H9 (cell line): ENCODE data around the gene PTPN11. TPM values are rescaled to one million over a fixed set of nuclear protein-coding genes. Genes with fewer than 3 reads are reported as not detected.

Experiments
- DNase-seq: peaks from one replicate; pipeline ENCODE4 v3.0.0-alpha.2; 2017
- H2AFZ ChIP-seq: one replicate; pipeline ENCODE4 v1.6.1; 2013; ENCODE audit warnings: mild to moderate bottlenecking, low read length, control low read depth, moderate library complexity
- H2AK5ac ChIP-seq: 2 replicates; pipeline ENCODE4 v1.6.1; 2013; ENCODE audit warnings: low read length, control low read depth, mixed read lengths; ENCODE audit not compliant: insufficient read length
- H2BK120ac ChIP-seq: one replicate; pipeline ENCODE4 v1.6.1; 2013; ENCODE audit warnings: low read depth, mild to moderate bottlenecking, low read length, control low read depth, inconsistent platforms; ENCODE audit not compliant: poor library complexity, severe bottlenecking
- H2BK12ac ChIP-seq: 2 replicates; pipeline ENCODE4 v1.6.1; 2013; ENCODE audit warnings: low read length, control low read depth, mixed read lengths, low read depth; ENCODE audit not compliant: insufficient read length
- H2BK15ac ChIP-seq: 2 replicates; pipeline ENCODE4 v1.6.1; 2013; ENCODE audit warnings: low read depth, low read length, control low read depth
- H2BK20ac ChIP-seq: one replicate; pipeline ENCODE4 v1.6.1; 2013; ENCODE audit warnings: low read depth, mild to moderate bottlenecking, low read length, control low read depth, inconsistent platforms; ENCODE audit not compliant: poor library complexity, severe bottlenecking
- H2BK5ac ChIP-seq: 2 replicates; pipeline ENCODE4 v1.6.1; 2013; ENCODE audit warnings: low read length, control low read depth, mixed read lengths; ENCODE audit not compliant: insufficient read length
- H3K14ac ChIP-seq: 2 replicates; pipeline ENCODE4 v1.6.1; 2013; ENCODE audit warnings: low read length, control low read depth; ENCODE audit not compliant: insufficient read depth
- H3K18ac ChIP-seq: 2 replicates; pipeline ENCODE4 v1.6.1; 2013; ENCODE audit warnings: low read depth, mild to moderate bottlenecking, mixed read lengths, low read length, control low read depth; ENCODE audit not compliant: insufficient read length
- H3K23ac ChIP-seq: 2 replicates; pipeline ENCODE4 v1.6.1; 2013; ENCODE audit warnings: low read length, control low read depth, mixed read lengths, low read depth; ENCODE audit not compliant: insufficient read length
- H3K23me2 ChIP-seq: 2 replicates; pipeline ENCODE4 v1.6.1; 2013; ENCODE audit warnings: low read depth, mild to moderate bottlenecking, mixed read lengths, low read length, control low read depth; ENCODE audit not compliant: insufficient read length, poor library complexity, severe bottlenecking
- H3K27ac ChIP-seq: 2 replicates; pipeline ENCODE4 v1.5.1; 2013; ENCODE audit warnings: low read length, control low read depth, mixed read lengths, low read depth; ENCODE audit not compliant: insufficient read length
- H3K27me3 ChIP-seq: 2 replicates; pipeline ENCODE4 v1.6.1; 2013; ENCODE audit warnings: low read length, control low read depth, inconsistent platforms; ENCODE audit not compliant: insufficient read depth
- H3K4ac ChIP-seq: 2 replicates; pipeline ENCODE4 v1.6.1; 2013; ENCODE audit warnings: low read depth, mild to moderate bottlenecking, control low read depth, inconsistent platforms, low read length, moderate library complexity
- H3K4me1 ChIP-seq: 2 replicates; pipeline ENCODE4 v1.6.1; 2013; ENCODE audit warnings: low read length, control low read depth, inconsistent platforms; ENCODE audit not compliant: insufficient read depth
- H3K4me2 ChIP-seq: 2 replicates; pipeline ENCODE4 v1.6.1; 2013; ENCODE audit warnings: low read length, control low read depth, mixed read lengths; ENCODE audit not compliant: insufficient read length, insufficient read depth
- H3K56ac ChIP-seq: 2 replicates; pipeline ENCODE4 v1.6.1; 2013; ENCODE audit warnings: low read depth, mild to moderate bottlenecking, mixed read lengths, low read length, control low read depth; ENCODE audit not compliant: insufficient read length
- H3K79me1 ChIP-seq: 2 replicates; pipeline ENCODE4 v1.6.1; 2013; ENCODE audit warnings: low read depth, mild to moderate bottlenecking, moderate library complexity, low read length, control low read depth, inconsistent platforms; ENCODE audit not compliant: insufficient read depth, poor library complexity, severe bottlenecking
- H3K79me2 ChIP-seq: 2 replicates; pipeline ENCODE4 v1.6.1; 2013; ENCODE audit warnings: low read length, control low read depth, inconsistent platforms; ENCODE audit not compliant: insufficient read depth
- H3K9ac ChIP-seq: 2 replicates; pipeline ENCODE4 v1.6.1; 2013; ENCODE audit warnings: low read length, control low read depth, mixed read lengths; ENCODE audit not compliant: insufficient read length; ENCODE audit errors: extremely low read depth
- H3K9me3 ChIP-seq: one replicate; pipeline ENCODE4 v1.6.1; 2013; ENCODE audit warnings: low read depth, low read length, inconsistent platforms; ENCODE audit not compliant: control insufficient read depth
- H3T11ph ChIP-seq: one replicate; pipeline ENCODE4 v1.6.1; 2013; ENCODE audit warnings: mild to moderate bottlenecking, low read length, control low read depth, inconsistent platforms
- H4K20me1 ChIP-seq: one replicate; pipeline ENCODE4 v1.6.1; 2013; ENCODE audit not compliant: control insufficient read depth, insufficient read length, insufficient read depth
- H4K5ac ChIP-seq: 2 replicates; pipeline ENCODE4 v1.6.1; 2013; ENCODE audit warnings: low read depth, mild to moderate bottlenecking, mixed read lengths, low read length, control low read depth; ENCODE audit not compliant: insufficient read length
- H4K8ac ChIP-seq: replicated peaks from 2 replicates; pipeline ENCODE4 v1.6.1; 2013; ENCODE audit warnings: low read length, control low read depth, mixed read lengths, low read depth; ENCODE audit not compliant: insufficient read length
- H4K91ac ChIP-seq: 2 replicates; pipeline ENCODE4 v1.6.1; 2013; ENCODE audit warnings: low read depth, mild to moderate bottlenecking, moderate library complexity, mixed read lengths, low read length, control low read depth; ENCODE audit not compliant: insufficient read length
- H3K27ac Mint-ChIP-seq, 3 experiments: 2 replicates in 2 of 3; 3 replicates in 1 of 3; pipeline ENCODE4 v1.8.0; 2020 to 2021; ENCODE audit warnings: mixed read lengths in 3 of 3, mild to moderate bottlenecking in 1 of 3, moderate library complexity in 1 of 3
- H3K27me3 Mint-ChIP-seq: 2 replicates; pipeline ENCODE4 v1.8.0; 2021; ENCODE audit warnings: low read depth, mild to moderate bottlenecking, moderate library complexity, mixed read lengths
- H3K36me3 Mint-ChIP-seq, 3 experiments: 2 replicates in 2 of 3; 3 replicates in 1 of 3; pipeline ENCODE4 v1.8.0; 2020 to 2021; ENCODE audit warnings: low read depth in 3 of 3, mixed read lengths in 3 of 3; ENCODE audit not compliant: insufficient read depth in 1 of 3
- H3K4me1 Mint-ChIP-seq, 2 experiments: 2 replicates each; pipeline ENCODE4 v1.8.0; 2020; ENCODE audit warnings: mixed read lengths in 2 of 2
- H3K4me3 Mint-ChIP-seq, 2 experiments: 2 replicates in 1 of 2; 3 replicates in 1 of 2; pipeline ENCODE4 v1.8.0; 2020 to 2021; ENCODE audit warnings: mild to moderate bottlenecking in 2 of 2, mixed read lengths in 2 of 2, moderate library complexity in 1 of 2
- H3K9me3 Mint-ChIP-seq, 2 experiments: 2 replicates in 1 of 2; 3 replicates in 1 of 2; pipeline ENCODE4 v1.8.0; 2020; ENCODE audit warnings: mild to moderate bottlenecking in 2 of 2, mixed read lengths in 2 of 2, moderate library complexity in 1 of 2
- CTCF ChIP-seq: fragments of 200-600 bp; sonication (generic); conservative IDR thresholded peaks from 3 replicates; pipeline ENCODE4 v1.8.0; 2021; ENCODE audit warnings: antibody characterized with exemption, mild to moderate bottlenecking
- WGBS: extraction: QIAGEN DNeasy Blood & Tissue Kit; methylation state at CpG from one replicate; pipeline ENCODE4 v1.1.7; 2013; ENCODE audit warnings: missing lambda C conversion rate, low lambda C conversion rate, mixed read lengths; ENCODE audit not compliant: insufficient read length; ENCODE audit errors: extremely low coverage; 5-methylcytosine and 5-hydroxymethylcytosine counted together
- total RNA-seq: library from RNA; stranded (reverse); gene quantifications from 2 replicates; pipeline ENCODE4 v1.2.1, GENCODE V29; 2021

The PTPN11 gene
- total RNA-seq, 1 experiment from 2014 or later, result 112 TPM

- Mint-ChIP-seq H3K9me3 (no peaks in the 10 kb centered on the region), H3K27ac (no peak overlapping the region), H3K36me3 (no peaks in the 10 kb centered on the region), H3K27me3 (no peaks in the 10 kb centered on the region), H3K4me3 (no peak overlapping the region), H3K4me1 (peaks cover 0 to 8% of the 10 kb centered on the region in 2 experiments; a peak in 2 of 4 replicates)
- Histone ChIP-seq H2BK12ac (no peak overlapping the region), H3K18ac (no peak overlapping the region), H3K27ac (no peak overlapping the region), H2BK5ac (no peak overlapping the region), H4K8ac (no peak overlapping the region), H3K79me1 (no peaks in the 10 kb centered on the region), H4K5ac (no peak overlapping the region), H3K56ac (no peak overlapping the region), H2BK120ac (no peak overlapping the region), H3T11ph (no peak overlapping the region), H2BK15ac (no peak overlapping the region), H3K14ac (no peak overlapping the region), H3K4me1 (no peaks in the 10 kb centered on the region; the same call in 1 of the 2 replicates), H3K27me3 (no peaks in the 10 kb centered on the region), H3K9ac (no peak overlapping the region), H3K4me2 (no peak overlapping the region), H3K79me2 (no peaks in the 10 kb centered on the region), H2BK20ac (no peak overlapping the region), H3K23ac (no peak overlapping the region), H4K20me1 (no peaks in the 10 kb centered on the region), H4K91ac (no peak overlapping the region), H3K23me2 (no peaks in the 10 kb centered on the region), H3K9me3 (no peaks in the 10 kb centered on the region), H2AK5ac (no peak overlapping the region), H2AFZ (no peak overlapping the region), H3K4ac (no peak overlapping the region)
- no CpG with 5 or more reads among the region's 9 CpGs for WGBS
- no peak for TF ChIP-seq CTCF
- no peak for DNase-seq
Observed at GRCh38 chr12:112514926-112515642, 96.3 kb downstream of the PTPN11 start.
